ENCODE measurements around the gene NR5A2.
"Not testable (repeated sequence)": the region's sequence is repeated elsewhere in the genome, so short reads cannot be mapped to it uniquely, and the experiment has no call there.

The NR5A2 gene

DNA sequence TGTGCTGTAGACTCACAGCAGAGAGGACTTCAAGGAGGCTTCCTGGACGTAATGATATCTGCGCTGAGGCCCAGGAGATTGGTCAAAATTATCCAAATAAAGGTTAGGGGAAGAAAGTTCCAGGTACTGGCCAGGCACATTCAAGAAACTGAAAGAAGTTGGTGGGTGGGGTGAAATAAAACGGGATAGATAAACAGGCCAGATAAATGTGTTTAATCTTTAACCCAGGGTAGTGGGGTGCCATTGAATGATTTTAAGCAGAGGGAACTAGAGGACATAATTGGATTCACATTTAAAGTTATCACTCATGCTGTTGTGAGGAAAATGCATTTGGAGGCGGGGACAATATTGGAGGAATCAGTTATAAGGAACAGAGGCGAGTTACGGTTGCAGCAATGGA, 134.7 kb downstream of the NR5A2 start:
- no peak for DNase-seq (ENCODE audit: low read depth, low spot score)

DNA sequence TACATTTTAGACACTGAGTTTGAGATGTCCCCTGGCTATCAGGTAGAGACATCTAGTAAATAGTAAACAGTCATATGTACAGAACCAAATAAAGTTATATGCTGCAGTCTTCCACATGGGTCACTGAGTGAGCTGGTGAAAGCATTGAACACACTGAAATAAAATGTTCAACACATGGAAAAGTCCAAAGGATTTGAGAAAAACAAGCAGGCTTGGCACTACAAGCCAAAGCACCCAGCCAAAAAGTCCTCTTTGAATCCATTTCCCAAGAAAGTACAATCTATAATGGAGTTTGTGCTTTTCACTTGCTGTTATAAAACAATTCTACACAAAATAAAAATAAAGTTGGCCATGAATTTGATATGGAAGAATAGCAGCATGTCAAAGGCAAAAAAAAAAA, 135.4 kb downstream of the NR5A2 start:
- DNase-seq (ENCODE audit: low read depth, low spot score), result no peak

DNA sequence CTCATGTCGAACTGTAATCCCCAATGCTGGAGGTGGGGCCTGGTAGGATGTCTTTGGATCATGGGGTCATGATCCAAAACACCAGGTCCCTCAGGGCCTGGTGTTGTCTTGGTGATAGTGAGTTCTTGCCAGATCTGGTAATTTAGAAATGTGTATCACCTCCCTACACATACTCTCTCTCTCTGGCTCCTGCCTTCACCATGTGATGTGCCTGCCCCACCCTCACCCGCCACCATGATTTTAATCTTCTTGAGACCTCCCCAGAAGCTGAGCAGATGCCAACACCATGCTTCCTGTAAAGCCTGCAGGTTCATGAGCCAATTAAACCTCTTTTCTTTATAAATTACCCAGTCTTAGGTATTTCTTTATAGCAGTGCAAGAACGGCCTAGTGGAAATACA, 136.4 kb downstream of the NR5A2 start:
- DNase-seq (ENCODE audit: low read depth, low spot score), result no peak

DNA sequence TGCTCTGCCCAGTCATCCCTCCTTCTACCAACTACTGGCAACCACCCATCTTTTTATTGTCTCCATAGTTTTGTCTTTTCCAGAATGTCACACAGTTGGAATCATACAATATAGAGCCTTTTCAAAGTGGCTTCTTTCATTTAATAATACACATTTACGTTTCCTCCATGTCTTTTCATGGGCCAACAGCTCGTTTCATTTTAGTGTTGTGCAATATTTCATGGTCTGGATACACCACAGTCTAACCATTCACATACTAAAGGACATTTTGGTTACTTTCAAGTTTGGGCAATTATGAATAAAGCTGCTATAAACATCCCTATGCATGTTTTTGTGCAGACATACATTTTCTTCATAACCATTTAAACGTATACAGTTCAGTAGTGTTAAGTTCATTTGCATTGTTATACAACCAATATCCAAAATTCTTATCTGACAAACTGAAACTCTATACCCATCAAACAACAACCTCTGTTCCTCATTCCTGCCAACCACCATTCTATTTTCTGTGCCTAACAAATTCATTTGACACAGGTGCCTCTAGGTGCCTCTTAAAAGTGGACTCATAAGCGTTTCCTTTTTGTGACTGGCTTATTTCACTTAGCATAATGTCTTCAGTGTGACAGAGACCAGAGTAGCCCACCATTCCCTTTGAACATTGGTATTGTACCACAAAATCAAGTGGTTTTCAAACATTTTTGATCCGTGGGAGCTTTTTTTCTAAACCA, 138.1 kb downstream of the NR5A2 start:
- no peak for DNase-seq (ENCODE audit: low read depth, low spot score)

DNA sequence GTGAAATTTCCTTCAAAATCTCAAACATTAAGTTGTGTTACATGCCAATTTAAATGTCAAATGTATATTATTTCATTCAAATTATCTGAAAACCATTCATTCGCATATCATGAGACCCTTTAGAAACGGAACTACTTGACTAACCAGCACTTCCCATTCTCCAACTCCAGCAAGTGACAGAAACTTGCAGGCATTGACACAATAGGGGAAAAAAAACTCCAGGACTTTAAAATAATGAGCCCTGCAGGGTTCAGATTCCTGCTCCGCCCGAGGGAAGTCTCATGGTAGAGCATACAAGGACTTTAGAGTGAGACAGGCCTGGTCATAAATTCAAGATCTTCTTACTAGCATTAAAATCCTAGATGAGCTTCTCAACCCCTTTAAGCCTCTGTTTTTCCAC, 138.9 kb downstream of the NR5A2 start:
- no peak for DNase-seq (ENCODE audit: low read depth, low spot score)

DNA sequence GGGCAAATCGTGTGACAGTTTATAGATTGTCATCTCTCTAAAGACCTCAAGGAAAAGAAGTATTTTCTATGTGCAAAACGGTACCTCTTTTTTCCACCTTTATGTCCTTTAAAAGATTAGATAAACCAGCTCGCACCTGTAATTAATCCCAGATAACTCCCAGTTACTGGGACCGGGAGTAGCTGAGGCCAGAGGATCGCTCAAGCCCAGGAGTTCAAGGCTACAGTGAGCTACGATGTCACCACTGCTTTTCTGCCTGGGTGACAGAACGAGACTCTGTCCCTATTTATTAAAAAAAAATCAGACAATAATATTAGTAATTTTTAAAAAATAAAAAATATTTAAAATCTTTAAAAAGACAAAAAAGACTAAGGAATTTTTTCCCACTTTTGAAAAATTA, 141.4 kb downstream of the NR5A2 start:
- no peak for DNase-seq (ENCODE audit: low read depth, low spot score)

DNA sequence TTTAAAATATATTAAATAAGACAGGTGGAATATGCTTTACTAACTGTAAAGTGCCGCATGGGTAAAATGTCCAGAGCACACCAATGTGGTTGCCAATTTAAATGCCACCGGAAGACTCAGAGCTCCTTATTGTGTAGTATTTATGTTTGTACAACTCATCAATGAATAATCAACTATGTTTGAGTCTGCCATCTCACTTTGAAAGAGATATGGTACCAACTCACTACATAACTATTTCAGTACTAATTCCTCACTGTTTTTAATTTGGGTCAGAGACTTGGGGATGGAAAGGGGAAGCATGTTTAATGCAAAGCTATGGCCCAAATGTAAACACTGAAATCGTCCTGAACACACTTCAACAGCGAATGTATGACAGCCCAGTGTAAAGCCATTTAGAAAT, 144.8 kb downstream of the NR5A2 start:
- DNase-seq (ENCODE audit: low read depth, low spot score), result no peak

DNA sequence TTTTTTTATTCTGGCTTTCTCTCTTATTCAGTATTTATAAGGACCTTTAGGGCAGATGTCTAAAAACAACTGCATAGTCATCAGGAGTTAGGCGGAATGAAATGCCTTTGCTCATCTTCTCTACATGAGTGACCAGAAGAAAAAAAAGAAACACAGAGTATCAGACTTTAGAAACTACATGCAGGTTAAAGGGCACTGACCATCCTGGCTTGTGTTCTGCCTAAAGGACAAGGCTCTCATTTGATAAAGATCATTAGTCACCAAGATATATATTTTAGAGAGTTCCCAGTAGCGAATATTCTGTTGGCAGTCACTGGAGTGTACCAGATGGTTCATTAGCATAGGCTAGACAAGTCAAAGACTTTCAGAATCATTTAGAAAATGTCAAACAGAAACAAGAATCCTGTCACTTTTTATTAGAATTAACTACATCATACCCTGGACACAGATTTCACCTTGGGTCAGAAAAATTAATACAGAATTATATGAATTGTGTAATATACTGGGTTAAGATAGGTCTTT, 145.6 kb downstream of the NR5A2 start:
- no peak for DNase-seq (ENCODE audit: low read depth, low spot score)

DNA sequence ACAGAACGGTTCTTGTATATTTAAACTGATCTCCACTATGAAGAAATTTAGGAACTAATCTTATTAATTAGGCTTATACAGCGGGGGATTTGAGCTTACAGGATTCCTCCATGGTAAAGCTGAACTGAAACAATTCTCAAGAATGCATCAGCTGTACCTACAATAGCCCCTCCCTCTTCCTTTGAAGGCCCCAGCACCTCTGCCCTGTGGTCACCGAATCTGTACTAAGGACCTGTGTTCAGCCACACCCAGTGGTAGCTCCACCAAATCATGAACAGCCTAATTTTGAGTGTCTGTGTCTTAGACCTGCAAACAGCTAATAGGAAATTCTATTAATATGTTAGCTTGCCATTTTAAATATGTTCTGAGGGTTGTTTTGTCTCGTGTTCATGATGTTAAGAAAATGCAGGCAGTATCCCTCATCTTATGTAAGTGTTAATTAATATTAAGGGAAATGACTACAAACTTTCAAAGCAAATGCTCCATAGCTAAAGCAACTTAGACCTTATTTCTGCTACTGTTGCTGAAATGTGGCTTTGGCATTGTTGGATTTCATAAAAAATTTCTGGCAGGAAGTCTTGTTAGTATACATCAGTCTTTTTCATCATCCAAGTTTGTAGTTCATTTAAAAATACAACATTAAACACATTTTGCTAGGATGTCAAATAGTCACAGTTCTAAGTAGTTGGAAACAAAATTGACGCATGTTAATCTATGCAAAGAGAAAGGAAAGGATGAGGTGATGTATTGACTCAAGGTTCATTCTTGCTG, 147.2 kb downstream of the NR5A2 start:
- DNase-seq (ENCODE audit: low read depth, low spot score), result no peak

DNA sequence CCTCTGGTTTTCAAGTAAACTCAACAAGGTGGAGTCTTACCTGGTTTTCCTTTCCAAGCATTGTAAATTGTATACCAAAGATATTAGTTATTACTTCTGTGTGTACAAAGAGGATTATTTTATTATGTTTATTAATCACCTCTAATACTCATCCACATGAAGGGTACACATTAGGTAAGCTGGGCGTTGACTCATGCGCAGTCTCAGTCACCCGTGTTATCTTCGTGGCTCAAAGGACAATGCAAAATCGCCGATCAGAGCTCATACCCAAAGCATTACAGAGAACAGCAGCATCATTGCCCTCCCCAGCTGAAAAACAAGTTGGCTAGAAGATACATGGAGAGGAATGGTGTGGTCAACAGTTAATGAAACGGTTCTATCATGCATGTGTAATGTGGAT, 148.7 kb downstream of the NR5A2 start:
- no peak for DNase-seq (ENCODE audit: low read depth, low spot score)

DNA sequence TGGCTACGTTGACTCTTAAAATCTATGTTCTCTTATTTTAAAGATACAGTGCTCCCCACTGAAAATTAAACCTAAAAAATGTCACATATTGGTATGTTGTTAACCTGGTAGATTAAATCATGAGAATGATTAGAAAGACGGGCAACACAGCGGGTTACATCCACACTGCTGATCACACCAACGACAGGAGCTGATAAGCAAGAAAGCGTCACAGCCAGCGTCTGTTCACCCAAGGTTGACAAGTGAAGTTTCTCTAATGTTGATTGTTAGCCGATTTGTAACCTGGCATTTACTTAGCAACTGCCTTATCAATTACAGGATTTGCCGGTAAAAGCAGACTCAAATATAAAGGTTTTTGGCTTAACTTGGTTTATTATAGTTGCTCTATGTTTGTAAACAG, 149.3 kb downstream of the NR5A2 start:
- no peak for DNase-seq (ENCODE audit: low read depth, low spot score)

DNA sequence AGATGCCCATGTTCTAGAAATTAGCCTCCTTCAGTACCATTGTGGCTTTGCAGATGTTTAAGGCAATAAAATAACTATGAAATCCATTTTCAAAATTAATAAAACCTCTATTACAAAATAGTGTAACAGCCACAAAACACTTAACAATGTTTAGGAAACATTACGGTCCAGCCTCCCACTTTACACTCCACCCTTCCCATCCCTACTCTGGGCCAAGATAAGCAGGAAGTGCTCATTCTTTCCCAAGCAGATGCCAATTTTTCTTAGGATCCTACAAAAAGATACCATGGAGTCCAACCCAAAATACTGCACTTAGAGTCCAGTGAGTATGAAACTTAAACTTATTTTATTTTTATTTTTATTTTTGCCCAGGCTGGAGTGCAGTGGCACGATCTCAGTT, 150.8 kb downstream of the NR5A2 start:
- no peak for DNase-seq (ENCODE audit: low read depth, low spot score)

DNA sequence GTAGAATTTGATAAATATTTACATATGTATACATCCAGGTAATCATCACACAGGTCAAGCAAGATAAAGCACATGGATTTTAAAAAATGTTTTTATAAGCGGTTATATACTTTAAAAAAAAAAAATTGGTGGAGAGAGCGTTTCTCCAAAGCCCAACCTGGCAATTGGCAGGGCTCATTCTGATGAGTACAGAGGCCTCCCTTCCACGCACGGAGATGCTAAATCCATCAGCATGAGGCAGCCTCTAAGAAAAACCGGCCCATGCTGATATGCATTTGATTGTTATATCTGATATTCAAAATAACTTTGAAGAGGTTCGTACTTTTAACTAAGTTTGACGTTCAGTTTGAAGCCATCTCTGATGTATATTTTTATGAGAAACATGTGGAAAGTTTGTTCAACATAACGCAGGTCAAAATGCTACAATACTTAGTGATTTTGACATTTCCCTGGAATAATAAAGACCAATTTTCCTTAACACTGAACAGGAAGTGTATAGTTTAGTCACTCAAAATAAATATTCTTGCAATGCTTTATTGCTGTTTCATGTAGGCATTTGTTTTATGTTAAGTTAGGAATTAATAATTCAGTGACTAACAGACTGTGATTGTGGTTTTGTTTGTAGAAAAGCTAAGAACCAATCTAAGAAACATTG, 151.7 kb downstream of the NR5A2 start:
- no peak for DNase-seq (ENCODE audit: low read depth, low spot score)

DNA sequence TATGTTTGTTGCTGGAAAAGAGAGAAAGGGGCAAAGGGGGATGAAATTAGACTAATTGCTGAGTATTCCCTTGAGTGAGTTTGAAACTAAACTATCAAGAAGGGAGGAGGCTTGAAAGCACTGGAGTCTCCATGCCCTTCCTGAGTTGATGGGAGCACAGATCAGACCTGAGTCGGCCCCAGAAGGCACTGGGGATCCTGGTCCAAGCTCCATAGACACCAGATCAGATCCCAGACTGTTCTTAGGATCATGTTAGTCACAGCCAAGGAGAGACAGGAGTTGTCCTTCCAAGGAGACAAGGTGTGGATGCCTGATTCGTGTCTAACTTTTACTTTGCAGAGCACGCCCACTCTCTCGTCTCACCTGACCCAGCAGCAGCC, 152.3 kb downstream of the NR5A2 start:
- DNase-seq (ENCODE audit: low read depth, low spot score), result no peak

DNA sequence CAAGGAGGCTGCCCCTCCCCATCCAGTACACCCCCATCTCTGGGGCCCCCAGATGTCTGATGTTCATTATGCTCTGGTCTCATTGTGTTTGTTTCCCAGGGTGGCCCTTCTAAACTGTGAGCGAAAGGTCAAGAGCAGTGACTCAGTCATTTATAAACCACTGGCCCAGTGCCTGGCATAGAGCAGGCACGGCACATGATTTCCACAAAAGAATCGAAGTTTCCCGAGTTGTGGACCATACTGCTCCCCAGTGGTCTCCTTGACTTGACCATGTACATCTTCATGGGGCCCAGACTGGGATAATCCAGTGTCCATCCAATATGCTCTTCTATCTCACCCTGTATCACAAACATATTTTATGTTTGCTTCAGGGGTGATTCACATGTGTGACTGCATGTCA, 153.3 kb downstream of the NR5A2 start:
- no peak for DNase-seq (ENCODE audit: low read depth, low spot score)

DNA sequence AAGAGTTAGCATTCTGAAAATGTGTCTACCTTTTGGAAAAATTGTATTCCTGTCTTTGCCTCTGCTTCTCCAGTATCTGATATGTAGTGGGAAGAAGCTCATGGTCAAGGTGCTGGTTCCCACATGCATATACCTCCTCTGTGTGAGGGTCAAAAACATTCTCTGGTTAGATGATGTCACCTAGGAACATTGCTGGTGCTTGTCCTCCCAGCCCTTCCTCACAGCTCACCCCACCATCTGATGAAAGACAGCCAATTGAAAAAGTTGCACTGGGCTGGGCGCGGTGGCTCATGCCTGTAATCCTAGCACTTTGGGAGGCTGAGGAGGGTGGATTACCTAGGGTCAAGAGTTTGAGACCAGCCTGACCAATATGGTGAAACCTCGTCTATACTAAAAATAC, 154.4 kb downstream of the NR5A2 start:
- no peak for DNase-seq (ENCODE audit: low read depth, low spot score)

DNA sequence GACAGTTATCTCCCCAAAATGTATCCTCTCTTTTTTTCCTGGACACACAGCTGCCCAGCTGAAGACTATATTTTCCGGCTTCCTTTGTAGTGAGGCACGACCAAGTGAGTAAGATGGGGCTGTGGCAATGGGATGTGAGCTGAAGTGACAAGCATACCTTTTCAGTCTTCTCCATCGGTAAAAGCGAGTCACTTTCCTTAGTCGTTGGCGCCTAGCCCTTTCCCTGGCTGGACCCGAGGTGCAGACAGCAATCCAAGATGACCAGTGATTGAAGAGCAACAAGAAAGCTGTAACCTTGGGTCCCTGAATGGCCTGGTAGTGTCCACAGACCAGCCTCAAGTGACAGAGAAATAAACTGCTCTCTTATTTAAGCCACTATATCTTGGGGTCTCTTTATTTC, 155.2 kb downstream of the NR5A2 start:
- no peak for DNase-seq (ENCODE audit: low read depth, low spot score)

DNA sequence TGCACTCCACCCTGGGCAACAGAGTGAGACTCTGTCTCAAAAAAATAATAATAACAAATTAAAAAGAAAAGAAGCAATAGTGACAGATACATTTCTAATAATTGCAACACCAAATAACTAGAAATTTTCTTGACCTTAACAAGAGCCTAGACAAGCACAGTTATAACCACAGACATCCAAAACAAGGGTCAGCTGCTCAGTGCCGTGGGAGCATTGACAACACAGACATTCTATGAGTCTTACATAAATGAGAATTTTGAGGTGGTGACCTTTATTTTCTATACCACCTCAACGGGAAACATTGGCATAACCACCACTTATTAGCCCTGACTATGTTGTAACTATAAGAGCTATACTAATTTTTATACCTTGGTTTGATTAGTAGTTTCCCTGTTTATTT, 156.1 kb downstream of the NR5A2 start:
- DNase-seq (ENCODE audit: low read depth, low spot score), result no peak

DNA sequence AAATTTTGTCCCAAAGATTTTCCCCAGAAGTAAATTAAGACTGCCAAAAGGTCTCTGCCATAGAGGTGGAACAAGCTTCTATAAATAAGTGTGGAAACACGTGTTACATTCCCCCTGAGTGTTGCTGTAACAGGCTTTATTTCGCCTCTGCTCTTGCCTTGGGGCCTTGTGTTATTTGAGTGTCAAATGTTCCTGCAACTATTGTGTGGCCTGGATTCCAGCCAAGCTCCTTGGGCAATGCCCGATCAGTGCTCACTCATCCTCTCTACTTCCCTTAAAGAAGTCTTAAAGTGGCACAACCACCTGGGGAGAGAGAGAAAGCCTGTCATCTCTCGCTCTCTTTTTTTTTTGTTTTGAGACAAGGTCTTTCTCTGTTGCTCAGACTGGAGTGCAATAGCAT, 156.7 kb downstream of the NR5A2 start:
- DNase-seq (ENCODE audit: low read depth, low spot score), result no peak

DNA sequence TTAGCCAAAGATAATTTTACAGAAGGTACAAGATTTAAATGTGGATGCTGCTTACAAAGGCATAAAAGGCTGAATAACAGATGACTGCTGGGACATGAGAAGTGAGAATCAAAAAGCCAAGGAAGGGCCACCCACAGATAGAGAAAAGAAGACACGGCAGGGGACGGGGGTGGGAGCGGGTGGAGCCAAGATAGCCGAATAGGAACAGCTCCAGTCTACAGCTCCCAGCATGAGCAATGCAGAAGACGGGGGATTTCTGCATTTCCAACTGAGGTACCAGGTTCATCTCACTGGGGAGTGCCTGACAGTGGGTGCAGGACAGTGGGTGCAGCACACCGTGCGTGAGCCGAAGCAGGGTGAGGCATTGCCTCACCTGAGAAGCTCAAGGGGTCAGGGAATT, 157.7 kb downstream of the NR5A2 start:
- DNase-seq (ENCODE audit: low read depth, low spot score), result not testable (repeated sequence)

DNA sequence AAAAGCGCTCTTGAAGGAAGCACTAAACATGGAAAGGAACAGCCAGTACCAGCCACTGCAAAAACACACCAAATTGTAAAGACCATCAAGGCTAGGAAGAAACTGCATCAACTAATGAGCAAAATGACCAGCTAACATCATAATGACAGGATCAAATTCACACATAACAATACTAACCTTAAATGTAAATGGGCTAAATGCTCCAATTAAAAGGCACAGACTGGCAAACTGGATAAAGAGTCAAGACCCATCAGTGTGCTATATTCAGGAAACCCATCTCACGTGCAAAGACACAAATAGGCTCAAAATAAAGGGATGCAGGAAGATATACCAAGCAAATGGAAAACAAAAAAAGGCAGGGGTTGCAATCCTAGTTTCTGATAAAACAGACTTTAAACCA, 159.8 kb downstream of the NR5A2 start:
- not testable (repeated sequence) for DNase-seq (ENCODE audit: low read depth, low spot score)

DNA sequence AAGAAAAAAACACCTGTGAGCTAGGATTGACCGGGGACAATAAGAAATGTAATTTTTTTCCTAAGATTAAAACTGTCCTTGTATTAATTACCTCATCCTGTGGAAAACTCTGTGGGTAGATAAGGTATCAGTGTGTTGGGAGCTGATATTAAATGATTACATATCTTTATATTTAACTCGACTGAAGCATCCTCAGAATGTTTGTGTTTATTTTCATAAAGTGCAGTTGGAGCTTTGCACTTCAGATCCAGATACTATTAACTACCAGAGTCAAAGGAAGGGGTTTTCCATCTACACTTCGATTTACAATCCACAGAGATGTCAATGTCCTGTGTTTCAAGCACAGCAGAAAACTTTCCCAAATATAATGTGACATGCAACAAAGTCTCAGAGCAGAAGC, 164.5 kb downstream of the NR5A2 start:
- DNase-seq (ENCODE audit: low read depth, low spot score), result no peak

DNA sequence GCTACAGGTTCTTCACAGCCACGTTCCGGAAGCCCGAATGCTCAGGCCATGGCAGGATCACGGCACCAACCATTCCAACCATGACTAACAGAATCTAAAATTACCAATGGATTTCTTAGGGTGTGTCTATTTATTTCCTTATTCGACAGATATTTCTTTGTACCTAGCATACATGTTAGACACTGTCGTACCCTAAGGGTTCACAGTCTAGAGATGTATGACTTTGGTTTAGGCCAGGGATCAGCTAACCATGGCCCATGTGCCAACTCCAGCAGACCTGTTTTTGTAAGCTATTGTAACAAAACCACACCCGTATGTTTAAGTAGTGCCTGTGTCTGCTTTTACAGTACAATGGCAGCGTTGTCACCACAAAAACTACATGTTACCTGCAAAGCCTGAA, 167.0 kb downstream of the NR5A2 start:
- DNase-seq (ENCODE audit: low read depth, low spot score), result no peak

Data from iPS DF 19.7 (cell line).